IPS DF 19.7 (cell line): ENCODE data around the gene MAGI1.
A peak's percentile ranks its signal among the peaks of the same experiment; 100 is the strongest.
"Not testable (repeated sequence)": the region's sequence is repeated elsewhere in the genome, so short reads cannot be mapped to it uniquely, and the experiment has no call there.

ENCODE experiments used
- DNase-seq: peaks from one replicate; pipeline ENCODE4 v3.0.0-alpha.2; 2013; ENCODE audit warnings: low read depth, low spot score

Gene MAGI1

DNA sequence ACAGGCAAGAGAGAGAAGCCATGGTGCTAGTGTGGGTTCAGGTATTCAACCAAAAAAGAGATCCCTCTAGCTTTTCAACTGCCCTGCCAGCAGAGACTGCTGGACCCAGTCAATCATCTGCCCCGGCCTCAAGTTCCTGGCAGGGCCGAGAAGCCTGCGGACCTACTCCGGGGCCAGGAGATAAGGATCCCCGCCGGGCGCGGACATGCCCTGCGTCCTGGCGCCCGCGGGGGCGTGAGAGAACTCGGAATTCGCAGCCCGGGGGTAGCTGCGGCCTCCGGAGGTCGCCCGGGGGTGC lies 821 bp upstream of the MAGI1 start:
- DNase-seq = no peak

DNA sequence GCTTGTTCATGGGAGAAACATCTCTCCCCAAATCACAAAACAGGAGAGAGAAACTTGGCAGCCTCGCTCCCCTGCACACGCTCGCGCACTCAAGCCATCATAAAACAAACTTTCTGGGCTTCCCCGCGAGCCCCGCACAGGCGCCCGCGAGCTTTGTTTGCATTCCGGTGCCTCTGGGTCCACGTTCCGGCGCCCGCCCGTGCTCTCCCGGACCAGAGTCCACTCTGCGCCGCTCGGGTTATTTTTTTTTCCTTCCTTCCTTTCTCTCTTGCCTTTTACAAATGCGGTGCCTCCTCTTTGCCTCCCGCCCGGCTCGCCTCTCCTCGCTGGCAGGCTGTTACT lies 363 bp downstream of the MAGI1 start:
- no peak for DNase-seq

DNA sequence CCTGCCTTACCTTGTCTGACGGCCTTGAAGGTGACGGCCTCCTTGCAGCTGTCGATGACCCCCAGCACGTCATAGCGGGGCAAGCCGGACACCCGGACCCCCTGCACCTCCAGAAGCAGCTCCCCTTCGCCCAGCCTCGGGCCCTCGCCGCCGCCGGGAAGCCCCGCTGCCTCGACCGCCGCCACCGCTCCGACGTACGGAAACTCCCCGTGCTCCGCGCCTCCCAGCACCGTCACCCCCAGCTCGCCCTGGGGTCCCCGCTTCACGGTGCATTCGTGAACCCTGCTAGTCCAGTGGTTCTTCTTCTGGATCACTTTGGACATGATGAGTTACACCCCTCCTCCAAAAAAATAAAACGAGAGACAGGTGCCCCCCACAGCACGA lies 740 bp downstream of the MAGI1 start:
- no peak for DNase-seq

DNA sequence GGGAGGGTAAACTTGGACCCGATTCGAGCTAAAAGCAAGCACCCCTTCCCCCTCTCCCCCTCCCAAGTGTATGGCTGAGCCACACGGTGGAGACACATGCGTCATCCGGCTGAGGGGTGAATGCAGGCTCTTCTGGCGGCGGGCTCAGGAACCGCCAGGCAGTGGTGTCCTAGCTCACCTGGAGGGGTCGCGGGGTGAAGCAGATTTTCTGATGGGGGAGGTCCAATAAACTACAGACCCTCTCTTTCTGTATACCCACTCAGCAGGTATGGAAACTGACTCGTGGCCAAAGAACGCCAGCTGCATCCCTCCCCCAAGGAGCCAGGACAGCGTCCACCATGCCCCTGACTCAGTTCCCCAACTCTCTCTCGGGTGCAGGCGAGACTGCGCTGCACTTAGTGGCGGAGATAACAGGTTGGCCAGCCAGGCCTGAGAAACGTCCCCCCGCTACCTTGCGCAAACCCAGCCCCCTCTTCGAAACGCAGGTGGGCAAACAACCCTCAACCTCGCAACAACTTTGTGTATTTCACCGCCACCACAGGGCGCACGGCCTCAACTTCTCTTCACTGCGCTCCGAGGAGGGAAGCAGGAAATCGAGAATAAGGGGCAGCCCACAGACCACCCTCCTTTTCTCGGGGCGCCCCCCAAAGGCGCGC lies 1.3 kb downstream of the MAGI1 start:
- DNase-seq = no peak

DNA sequence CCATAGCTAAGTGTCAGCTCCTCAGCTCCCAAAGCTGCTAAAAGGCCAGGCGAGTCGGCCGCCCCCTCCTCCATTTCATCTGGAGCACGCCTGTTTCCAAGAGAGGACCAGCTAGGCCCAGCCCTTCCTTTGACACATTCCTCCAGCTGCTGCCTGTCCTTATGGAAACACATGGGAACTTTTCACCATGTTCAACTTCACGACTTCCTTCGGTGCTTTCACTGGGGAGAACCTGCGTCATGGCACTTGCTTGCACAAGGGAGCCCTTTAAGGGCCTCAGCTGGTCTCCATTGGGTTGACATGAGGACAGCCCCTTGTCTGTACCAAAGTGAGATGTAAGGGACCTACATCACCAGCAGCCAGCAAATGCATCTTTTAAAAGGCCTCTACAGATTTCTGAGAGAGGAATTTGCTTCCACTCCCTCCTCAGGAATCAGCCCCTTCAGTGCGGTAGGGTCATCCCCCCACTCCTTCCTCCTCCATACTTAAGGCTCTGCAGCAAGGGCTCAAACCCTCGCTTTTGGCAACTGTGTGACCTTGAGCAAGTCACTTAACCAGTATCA lies 2.1 kb downstream of the MAGI1 start:
- DNase-seq = no peak

DNA sequence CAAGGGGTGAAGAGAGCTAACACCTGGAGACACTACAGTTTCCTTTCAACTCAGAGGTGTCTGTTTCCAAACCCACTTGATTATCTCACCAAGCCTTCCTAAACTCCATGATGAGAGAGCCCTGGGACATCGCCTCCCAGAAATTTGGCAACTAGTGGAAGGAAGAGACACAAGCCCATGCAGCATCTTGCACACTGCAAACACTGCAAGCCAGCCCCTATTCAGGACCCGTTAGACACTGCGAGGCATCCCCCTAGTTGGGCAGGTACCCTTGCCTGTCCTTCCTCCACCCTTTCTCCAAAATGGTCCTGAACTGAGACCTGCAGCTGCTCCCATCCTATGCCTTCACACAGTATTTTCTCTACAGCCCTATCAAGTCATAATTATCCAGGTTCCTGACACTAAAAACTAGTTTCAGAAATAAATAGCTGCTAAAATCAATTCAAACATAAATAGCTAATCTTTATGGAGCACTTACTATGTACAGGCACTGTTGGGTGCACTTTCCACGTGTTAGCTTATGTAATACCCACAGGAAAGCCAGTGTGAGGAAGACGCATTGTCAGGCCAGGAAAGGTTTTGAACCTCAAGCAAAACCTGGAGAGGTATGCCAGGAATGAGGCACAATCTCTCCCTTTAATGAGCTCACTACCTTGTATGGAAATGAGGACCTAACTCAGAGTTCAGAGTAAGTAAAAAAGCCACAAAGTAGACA lies 2.8 kb downstream of the MAGI1 start:
- DNase-seq = peak; percentile 68

DNA sequence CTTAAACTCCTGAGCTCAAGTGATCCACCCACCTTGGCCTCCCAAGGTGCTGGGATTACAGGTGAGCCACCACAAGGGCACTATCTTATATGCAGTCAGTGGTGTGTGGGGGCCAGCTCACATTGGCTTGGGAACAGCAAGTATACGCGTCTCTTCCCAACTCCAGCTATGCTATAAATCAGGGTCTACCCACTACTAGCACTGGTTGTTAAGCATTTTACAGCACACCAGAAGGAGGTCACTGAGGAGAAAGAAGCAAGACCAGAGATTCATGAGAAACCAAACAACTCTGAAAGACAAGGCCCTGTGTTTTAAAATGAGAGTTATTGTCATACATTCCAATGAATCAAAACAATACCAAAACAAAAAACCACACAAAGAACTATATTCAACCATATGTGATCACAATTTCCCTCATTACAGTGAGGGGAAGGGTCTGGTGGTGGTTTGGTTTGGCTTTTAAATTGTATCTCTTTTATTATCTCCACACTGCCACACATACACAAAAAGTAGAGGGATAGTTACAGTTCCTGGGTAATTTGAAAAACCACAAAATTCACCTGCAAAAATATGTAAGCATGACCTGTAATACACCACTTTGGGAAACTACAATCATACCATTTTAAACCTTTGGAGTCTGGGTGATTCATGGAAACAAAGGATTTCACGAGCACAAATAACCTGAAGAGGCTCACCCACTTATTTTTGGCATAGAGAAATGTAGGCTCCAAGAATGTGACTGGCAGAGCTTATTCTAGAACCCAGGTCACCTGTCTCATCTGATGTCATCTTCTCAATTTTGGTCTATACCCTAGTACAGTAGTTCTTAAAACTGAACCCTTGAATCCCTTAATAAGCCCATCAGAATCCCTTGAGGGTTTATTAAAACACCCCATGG lies 5.2 kb downstream of the MAGI1 start:
- DNase-seq = no peak

DNA sequence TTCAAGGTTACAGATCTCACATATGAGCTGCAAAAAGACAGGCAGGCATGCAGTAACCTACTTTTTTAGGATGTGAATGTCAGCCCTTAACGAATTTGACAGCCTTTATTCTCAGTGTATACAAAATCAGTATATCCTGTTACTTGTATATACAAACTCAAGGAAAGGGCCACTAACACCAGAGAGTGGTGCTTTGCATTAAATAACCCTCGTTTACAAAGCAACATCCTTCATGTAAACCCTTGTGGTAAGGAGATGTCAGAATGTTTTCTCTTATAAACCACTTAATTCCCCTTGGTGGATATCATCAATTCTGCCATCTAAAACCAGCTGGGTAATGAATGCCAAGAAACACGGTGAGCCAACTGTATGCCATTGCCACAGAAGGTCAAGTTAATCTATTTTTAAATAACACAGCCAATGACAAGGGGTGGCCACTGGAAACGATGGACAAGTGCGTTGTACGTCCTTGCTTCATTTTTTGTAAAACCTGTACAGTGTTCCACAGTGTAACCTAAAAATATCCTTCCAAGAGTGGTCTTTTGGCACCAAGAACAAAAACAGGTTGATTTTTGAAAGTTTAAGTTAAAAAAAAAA lies 7.5 kb downstream of the MAGI1 start:
- DNase-seq = no peak

DNA sequence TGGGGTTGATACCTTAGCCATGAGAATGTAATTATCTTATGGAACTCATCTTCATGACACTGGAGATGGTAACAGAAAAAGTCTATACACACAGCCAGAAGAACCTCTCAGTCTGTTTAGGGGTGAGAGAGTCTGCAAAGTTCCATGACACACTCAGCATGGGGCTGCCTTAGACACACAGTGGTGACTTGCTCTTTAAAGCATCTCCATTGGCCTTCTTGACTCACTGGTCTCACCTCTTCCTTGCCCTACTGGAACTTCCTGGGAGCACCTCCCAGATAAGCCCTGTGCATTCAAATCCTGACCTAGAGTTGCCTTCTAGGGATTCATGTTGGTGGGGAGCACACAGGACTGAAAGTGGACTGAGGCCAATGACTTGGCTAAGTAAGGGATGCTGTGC lies 9.3 kb downstream of the MAGI1 start:
- DNase-seq = no peak

DNA sequence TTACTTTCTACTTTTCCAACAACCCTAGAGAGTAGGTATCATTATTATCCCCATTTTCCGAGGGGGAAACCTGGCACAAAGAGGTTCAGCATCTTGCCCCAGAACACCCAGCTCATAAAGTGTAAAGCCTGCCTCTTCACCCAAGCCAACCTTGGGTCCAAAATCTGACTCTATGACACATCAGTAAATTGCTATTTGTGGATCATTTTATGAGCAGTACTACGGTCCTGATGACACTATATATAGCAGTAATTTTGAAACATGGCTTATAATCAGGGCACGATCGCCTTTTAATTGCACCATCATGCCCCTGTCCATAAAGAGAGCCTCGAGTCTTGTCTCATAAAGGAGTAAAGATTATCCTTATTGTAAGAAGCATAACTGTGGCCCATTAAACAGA lies 9.7 kb downstream of the MAGI1 start:
- no peak for DNase-seq

DNA sequence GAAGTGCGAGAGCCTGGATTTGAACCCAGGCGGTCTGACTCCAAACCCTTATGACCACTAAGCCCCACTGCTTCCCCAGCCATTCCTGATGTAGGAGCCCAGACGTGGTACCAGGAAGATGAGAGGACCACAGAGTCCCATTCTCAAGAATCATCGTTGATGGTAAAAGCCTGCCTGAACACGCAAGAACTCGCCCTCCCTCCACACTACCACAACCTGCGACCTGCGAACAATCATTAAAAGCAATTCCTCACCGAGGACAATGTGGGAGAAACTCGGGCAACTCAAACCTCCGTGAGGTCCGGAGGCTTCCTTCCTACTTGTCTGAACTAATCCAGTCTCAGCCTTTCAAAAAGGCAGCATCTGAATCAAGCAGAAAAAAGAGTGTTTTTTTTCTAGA lies 10.3 kb downstream of the MAGI1 start:
- DNase-seq = no peak

DNA sequence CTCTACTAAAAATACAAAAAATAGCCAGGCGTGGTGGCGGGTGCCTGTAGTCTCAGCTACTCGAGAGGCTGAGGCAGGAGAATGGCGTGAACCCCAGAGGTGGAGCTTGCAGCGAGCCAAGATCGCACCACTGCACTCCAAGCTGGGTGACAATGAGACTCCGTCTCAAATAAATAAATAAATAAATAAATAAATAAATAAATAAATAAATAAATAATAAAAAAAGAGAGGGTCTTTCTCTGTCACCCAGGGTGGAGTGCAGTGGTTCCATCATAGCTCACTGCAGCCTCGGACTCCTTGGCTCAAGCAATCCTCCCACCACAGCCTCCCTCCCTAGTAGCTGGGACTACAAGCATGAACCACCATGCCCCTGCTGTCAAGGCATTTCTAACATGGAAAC lies 11.6 kb downstream of the MAGI1 start:
- DNase-seq = not testable (repeated sequence)

DNA sequence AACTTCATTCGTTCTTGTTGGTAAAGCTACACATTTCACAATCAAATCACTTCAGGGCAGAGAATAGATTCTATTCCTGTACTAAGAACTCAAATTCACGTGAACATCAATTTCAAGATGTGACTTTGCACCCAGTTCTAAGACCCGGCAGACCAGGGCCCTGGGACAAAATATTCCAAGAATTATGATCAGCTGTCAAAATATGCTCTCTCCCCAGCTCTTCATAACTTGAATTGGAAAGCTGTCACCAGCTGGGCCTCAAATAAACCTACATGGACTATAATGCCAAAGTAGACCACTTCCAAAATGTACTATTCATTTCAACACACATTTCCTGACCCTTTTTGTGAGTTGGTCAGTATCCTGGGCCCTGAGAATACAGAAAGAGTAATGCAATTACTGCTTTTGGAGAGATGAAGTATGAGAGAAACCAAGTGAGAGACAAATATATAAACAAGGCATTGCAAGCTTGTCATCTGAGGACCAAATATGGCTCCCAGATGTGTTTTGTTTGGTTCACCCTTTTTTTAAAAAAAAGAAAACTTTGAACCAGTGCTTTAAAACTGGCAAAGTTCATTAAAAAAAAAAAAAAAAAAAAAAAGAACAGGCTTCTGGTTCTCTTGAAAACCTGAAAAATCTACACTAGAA lies 14.9 kb downstream of the MAGI1 start:
- no peak for DNase-seq

DNA sequence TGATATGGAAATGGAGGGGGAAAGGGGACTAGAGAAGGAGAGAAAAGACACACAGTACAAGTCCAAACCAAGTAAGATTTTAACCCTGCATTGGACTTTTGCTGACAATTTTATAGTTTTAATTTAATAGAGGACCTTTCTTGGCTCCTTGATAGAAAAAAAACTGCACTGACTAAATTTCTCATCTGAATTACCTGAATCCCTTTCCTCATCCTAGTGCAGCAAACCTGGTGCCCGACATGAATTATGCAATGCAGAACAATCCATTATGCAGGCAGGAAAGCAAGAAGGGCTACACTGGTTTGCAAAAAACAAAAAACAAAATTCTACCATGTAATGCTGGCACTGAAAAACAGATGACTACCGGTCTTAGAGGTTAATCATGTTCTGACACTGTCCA lies 15.5 kb downstream of the MAGI1 start:
- no peak for DNase-seq

DNA sequence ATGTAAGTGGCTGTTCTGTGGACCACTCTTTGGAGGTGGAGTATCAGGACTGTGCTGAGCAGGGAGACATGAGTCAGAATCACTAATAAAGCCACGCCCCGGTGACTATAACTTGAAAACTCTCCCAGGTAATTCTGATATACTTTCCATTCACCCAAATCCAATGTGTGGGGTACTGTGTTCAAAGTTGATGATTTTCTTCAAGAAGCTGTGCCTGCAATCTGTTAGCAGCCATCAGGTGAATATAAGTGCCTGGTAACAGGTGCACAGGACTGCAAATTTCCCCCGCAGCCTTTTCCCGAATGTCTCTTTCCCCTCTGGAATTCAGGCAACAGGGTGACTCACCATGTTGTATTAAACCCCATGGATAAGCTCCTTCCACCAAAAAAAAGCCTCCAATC lies 17.0 kb downstream of the MAGI1 start:
- DNase-seq = no peak

DNA sequence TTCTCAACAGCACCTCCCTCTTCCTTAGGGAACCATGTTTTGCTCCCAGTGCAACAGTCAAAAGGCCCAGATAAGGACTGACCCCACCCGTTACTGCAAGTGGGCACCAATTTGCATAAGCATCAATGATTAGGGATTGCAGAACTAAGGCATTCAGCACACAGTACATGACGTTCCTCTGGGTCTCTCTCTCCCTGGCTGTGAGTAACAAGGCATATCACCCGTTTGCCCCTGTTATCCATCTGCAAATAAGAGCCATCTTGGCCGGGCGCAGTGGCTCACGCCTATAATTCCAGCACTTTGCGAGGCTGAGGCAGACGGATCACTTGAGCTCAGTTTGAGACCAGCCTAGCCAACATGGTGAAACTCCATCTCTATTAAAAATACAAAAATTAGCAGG lies 18.8 kb downstream of the MAGI1 start:
- no peak for DNase-seq

DNA sequence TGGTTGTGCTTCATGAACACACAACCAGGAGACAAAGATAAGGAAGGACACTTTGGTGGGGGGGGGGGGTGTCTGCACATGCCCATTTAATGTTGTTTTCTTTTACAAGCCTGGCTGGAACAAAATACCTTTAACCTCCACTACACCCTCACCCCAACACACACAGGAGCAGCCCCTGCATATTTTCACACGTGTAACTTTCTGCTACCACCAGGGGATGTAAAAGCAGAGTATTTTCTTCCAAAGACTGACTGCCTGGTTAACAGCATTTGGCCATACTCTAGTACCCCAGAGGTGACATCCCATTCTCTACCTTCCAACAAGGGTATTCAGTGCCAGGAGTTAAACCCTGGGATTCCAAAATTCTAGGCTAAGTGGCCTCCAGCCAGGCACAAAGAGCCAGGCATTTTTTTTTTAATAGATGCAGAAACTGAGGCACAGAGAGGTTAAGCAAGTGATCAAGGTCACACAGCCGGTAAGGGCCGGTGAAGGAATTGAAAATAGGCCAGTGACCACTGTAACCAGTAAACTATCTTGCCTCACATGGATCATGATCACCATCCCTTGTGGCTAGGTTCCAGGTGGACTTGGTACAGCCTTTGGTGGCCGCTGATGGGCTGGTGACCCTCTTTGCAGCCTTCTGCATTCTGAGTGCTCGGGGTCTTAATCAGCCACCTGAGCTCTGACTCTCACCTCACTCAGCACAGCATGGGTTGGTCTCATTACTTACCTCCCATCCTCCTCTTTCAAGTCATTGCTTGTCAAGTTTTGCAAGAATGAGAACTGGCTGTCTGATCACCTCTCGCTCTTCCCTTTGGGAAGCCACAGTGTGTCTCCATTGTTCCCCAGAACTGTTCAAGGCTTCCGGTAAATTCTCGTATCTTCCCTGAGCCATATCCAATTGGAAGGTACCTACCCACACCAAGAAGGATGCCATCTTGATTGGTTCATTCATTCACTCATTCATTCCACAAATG lies 20.4 kb downstream of the MAGI1 start:
- no peak for DNase-seq

DNA sequence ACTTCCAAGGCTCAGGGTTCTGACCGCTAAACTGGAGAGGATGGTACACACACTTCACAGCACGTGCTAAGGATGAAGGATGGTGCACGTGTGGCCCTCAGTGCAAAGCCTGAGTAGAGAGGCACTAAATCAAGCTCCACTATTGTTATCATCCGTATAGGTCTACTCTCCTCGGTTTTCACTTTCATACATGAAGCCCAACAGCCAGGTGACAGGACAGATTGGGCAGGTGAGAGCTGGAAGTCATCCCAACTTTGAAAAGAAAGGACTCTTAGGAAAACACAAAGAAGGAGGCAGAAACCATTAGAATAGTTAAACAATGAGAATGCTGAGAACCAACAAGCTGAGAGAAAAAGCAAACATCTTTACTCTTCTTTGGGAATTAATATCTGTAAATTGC lies 21.1 kb downstream of the MAGI1 start:
- DNase-seq = no peak

DNA sequence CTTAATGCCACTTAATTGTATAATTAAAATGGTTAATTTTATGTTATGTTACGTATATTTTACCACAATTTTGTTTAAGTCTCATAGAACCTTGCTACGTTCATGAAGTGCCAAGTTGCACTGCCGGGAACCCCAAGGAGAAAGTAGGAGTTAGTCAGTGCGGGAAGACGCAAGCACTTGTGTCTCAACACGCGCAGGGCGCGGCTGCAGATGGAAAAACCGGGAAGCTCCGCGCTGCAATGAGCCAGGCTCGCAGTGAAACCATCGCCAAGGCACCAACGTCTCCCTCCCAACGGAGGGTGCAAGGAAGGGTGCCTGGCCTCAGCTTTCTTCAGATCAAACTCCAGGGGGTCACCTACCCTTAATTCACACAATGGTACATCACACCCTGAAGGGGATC lies 21.6 kb downstream of the MAGI1 start:
- DNase-seq = no peak

DNA sequence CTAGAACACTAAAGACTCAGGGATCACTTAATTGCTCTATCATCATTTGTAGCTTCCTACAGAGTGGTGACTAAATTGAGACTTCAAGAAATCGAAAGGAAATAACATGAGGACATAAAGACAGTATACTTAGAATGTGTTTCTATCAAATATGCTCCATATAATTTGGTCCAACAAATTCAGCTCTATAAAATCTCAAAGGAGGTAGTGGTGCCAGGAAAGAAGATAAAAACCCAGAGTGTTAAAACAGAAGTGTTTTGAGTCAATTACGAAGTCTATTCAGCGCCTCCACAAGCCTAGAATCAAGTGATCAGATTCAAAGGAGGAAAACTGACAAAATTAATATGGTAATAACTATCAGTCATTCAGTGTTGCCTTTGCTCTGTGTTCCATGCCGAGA lies 22.9 kb downstream of the MAGI1 start:
- no peak for DNase-seq

DNA sequence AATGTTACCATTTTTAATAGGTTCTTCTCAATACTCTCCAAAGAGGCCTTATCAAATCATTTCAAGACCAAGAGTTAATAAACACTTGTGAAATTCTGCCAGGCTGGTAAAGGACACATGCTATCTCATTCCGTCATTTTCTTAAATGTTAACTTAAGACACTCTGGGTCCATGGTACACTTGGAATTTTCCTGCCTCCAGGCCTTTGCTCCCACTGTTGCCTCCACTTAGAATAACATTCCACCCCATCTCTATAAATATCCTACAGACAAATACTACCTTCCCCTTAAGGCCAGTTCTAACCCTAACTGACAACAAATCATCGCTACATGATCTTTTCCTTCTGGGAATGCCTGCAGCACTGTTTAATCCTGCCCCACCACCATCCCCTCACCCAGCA lies 24.1 kb downstream of the MAGI1 start:
- DNase-seq = no peak
